ENCODE measurements around the gene SPATA31D3. TPM values are rescaled to one million over a fixed set of nuclear protein-coding genes. Genes with fewer than 3 reads are reported as not detected.

The SPATA31D3 gene
- total RNA-seq = not detected in 2 replicates

GRCh38 chr9:81943393-81943792 lies at the start of gene SPATA31D3:
SPATA31D3 (plus strand) TSS chr9:81943500; CDS start chr9:81943586, 86 bp downstream.

DNA sequence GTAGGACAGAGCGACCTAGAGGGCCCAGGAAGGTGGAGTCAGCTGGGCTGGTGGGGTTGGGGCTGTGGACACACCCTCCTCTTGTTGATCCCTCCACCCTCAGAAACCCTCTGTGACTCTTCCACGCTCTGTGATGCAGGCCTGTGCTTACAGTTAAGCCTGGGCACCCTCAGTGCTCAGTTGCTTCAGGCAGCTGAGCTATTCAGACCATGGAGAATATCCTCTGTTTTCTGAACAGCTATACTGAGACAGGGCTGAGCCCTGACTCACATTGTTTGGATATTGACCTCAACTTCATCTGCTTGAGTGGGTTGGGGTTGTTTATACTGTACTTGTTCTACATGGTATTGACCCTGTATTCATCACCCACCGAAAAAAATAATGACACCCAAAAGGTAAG lies 15.0 kb upstream of the SPATA31D3 start, which contains the start of gene SPATA31D4:
SPATA31D4 (plus strand) TSS at position 124 of the 400 bp plus-strand sequence; CDS start at position 210, 86 bp downstream.

GRCh38 chr9:81988472-81988871 lies 45.2 kb downstream of the SPATA31D3 start, which contains the start of gene SPATA31D1:
SPATA31D1 (plus strand) TSS chr9:81988772; CDS start chr9:81988819, 47 bp downstream.

Other genes starting within 250 kb of the SPATA31D3 start
- not detected in 2 replicates for gene SPATA31D4, start 15.1 kb upstream of the SPATA31D3 start, total RNA-seq
- not detected in 2 replicates for gene SPATA31D1, start 45.3 kb downstream of the SPATA31D3 start, total RNA-seq